GM12878 (cell line): ENCODE results near the gene ATP13A5. TPM values are rescaled to one million over a fixed set of nuclear protein-coding genes. Genes with fewer than 3 reads are reported as not detected.

Experiments used
- ATAC-seq: fragments of 200-7000 bp; cut with Tn5 transposase; 3 replicates; pipeline ENCODE4 v1.9.1; 2020; ENCODE audit warnings: mild to moderate bottlenecking, moderate library complexity
- BruUV-seq: library from RNA; stranded (reverse); fragments of 400-500 nt; replicated peaks from 2 replicates; lab custom pipeline; 2021; lab: Mats Ljungman, UMichigan
- CTCF ChIA-PET: fragments of 300-600 bp; sonication (Branson Sonifier 250); formaldehyde crosslinking; extraction: SDS; loops from one replicate; lab custom pipeline; 2021; ENCODE audit warnings: inconsistent platforms; lab: Yijun Ruan, JAX
- POLR2A ChIA-PET: fragments of 350-600 bp; formaldehyde crosslinking; extraction: SDS; loops from one replicate; lab custom pipeline; 2021; ENCODE audit warnings: inconsistent platforms; lab: Charles Lee
- RAD21 ChIA-PET: fragments of 300-600 bp; sonication (Branson Sonifier 250); formaldehyde crosslinking; loops from one replicate; lab custom pipeline; 2023; ENCODE audit warnings: antibody characterized with exemption; ENCODE audit not compliant: unreplicated experiment; lab: Charles Lee
- SMC1A ChIA-PET: fragments of 300-600 bp; sonication (Branson Sonifier 250); formaldehyde crosslinking; loops from one replicate; lab custom pipeline; 2023; ENCODE audit not compliant: unreplicated experiment, uncharacterized antibody; lab: Charles Lee
- DNase-seq: peaks from one replicate; pipeline ENCODE4 v3.0.0-alpha.2; 2011; ENCODE audit warnings: low read depth, low spot score
- FAIRE-seq: peaks from 3 replicates; lab custom pipeline; 2011; peaks lifted over from hg19 to GRCh38; lab: Jason Lieb, UNC
- H2AFZ ChIP-seq: 2 replicates; pipeline ENCODE4 v1.6.0; 2011; ENCODE audit warnings: low read depth, low read length, control low read depth; ENCODE audit not compliant: control insufficient read depth
- H3K27ac ChIP-seq: 2 replicates; pipeline ENCODE4 v1.5.1; 2011; ENCODE audit warnings: control low read depth; ENCODE audit not compliant: control insufficient read depth, insufficient read depth
- H3K27me3 ChIP-seq, 2 experiments: replicated peaks in 1 of 2; 2 replicates each; pipeline versions ENCODE4 v1.6.0 to v1.6.1; 2011; ENCODE audit warnings: low read length in 1 of 2; ENCODE audit not compliant: control insufficient read depth in 2 of 2, insufficient read depth in 2 of 2
- H3K36me3 ChIP-seq, 2 experiments: 2 replicates each; pipeline ENCODE4 v1.5.1; 2011; ENCODE audit warnings: low read length in 1 of 2; ENCODE audit not compliant: control insufficient read depth in 2 of 2, insufficient read depth in 2 of 2
- H3K4me1 ChIP-seq: 2 replicates; pipeline ENCODE4 v1.6.1; 2011; ENCODE audit warnings: mild to moderate bottlenecking, low read length, moderate library complexity, mixed read lengths; ENCODE audit not compliant: control insufficient read depth, insufficient read depth
- H3K4me2 ChIP-seq: 2 replicates; pipeline ENCODE4 v1.6.0; 2011; ENCODE audit warnings: control low read depth; ENCODE audit not compliant: control insufficient read depth, insufficient read depth
- H3K4me3 ChIP-seq: fragments of 200-600 bp; sonication (generic); 2 replicates; pipeline ENCODE4 v1.5.1; 2016
- H3K79me2 ChIP-seq: 2 replicates; pipeline ENCODE4 v1.6.0; 2011; ENCODE audit warnings: low read length; ENCODE audit not compliant: control insufficient read depth, insufficient read depth
- H3K9ac ChIP-seq: 2 replicates; pipeline ENCODE4 v1.8.0; 2011; ENCODE audit warnings: low read length, control low read depth, mixed read lengths; ENCODE audit not compliant: control insufficient read depth, insufficient read depth
- H3K9me3 ChIP-seq: replicated peaks from 3 replicates; pipeline ENCODE4 v1.5.1; 2011; ENCODE audit warnings: mild to moderate bottlenecking, low read length; ENCODE audit not compliant: control insufficient read depth, insufficient read depth
- H4K20me1 ChIP-seq: 2 replicates; pipeline ENCODE4 v1.6.0; 2011; ENCODE audit not compliant: control insufficient read depth, insufficient read depth
- MAX ChIP-seq: IDR thresholded peaks from 2 replicates; pipeline ENCODE4 v1.6.1; 2012; ENCODE audit warnings: low read depth, low read length, improper control_type of control experiment
- SP1 ChIP-seq: IDR thresholded peaks from one replicate; pipeline ENCODE4 v1.6.1; 2011; ENCODE audit warnings: low read depth, low read length
- TBL1XR1 ChIP-seq: IDR thresholded peaks from 2 replicates; pipeline ENCODE4 v1.6.1; 2012; ENCODE audit warnings: low read depth, low read length, improper control_type of control experiment
- ZNF217 ChIP-seq: fragments of 450-650 bp; IDR thresholded peaks from 2 replicates; pipeline ENCODE4 v1.6.1; 2017; ENCODE audit warnings: antibody characterized with exemption, mild to moderate bottlenecking
- WGBS: methylation state at CpG from one replicate; pipeline ENCODE4 v1.1.6; 2016; ENCODE audit warnings: low lambda C conversion rate; ENCODE audit not compliant: insufficient replicate concordance, insufficient coverage; ENCODE audit errors: missing lambda C conversion rate; 5-methylcytosine and 5-hydroxymethylcytosine counted together
- in situ Hi-C: fragments of 300-500 bp; cut with MboI; formaldehyde crosslinking; loops from 9 replicates; pipeline ENCODE4 v1.14.3; 2018; ENCODE audit warnings: mixed read lengths
- intact Hi-C: fragments of 100-400 bp; cut with micrococcal nuclease; formaldehyde crosslinking; loops from one replicate; pipeline ENCODE4 v1.14.2; 2022; ENCODE audit not compliant: unreplicated experiment
- polyA plus RNA-seq, 11 experiments: library from polyadenylated mRNA; depleted of rRNA in 4 of 11; unstranded in 6 of 11; stranded (reverse) in 5 of 11; fragments of >200 nt; fragmentation: Nextera tagmentation in 4 of 11; fragmentation: Illumina TruSeq in 1 of 11; extraction: Ambion mirVana in 4 of 11; extraction: Trizol in 1 of 11; gene quantifications; 1 replicate in 1 of 11; 2 replicates in 10 of 11; pipeline versions ENCODE4 v1.2.1 to v1.2.3, GENCODE V29; 2011 to 2016; ENCODE audit warnings: inconsistent platforms in 2 of 11, missing spikeins in 2 of 11, low read depth in 1 of 11
- total RNA-seq, 4 experiments: library from RNA; depleted of rRNA in 3 of 4; stranded (reverse); fragments of >200 nt in 3 of 4; fragmentation: Illumina TruSeq in 1 of 4; extraction: Trizol in 1 of 4; gene quantifications; 2 replicates each; pipeline versions ENCODE4 v1.2.1 to v1.2.3, GENCODE V29; 2013 to 2021
- TF ChIP-seq, protein P1 (sequence below): IDR thresholded peaks from 2 replicates; pipeline ENCODE4 v1.6.1; 2012; ENCODE audit warnings: low read depth, low read length, improper control_type of control experiment

The ATP13A5 gene
- total and polyA plus RNA-seq, 10 of the 15 experiments (the other 5 are each of a cell fraction or from before 2014, with no cell fraction given): not detected

DNA sequence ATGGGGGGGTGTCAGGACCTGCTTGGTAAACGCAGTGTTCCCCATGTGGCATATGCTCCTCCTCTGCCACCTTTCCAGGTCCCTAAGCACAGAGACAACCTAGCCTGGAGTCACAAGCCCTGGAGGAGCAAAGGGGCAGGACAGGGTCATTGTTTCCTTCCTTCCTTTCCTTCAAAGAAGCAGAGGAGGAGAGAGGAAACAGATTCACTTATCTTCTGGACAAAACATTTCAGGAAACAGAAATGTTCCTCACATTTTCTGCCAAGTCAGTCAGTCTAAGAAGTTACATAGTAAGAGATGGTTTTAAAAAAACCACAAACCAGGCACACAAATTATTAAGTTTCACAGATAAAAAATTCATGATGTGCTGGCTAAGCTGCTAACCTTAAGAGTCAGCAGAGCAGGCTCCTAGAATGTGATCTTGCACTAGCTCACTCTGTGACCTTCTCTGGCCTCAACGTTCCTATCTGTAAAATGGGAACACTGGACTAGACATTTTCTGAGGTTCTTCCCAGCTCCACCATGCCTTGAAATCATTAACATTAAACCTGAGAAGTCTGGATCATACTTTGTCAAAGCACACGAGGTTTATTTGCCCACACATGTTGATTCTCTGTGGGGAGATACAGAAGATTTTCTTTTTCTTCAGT, 47.9 kb downstream of the ATP13A5 start:
- Histone ChIP-seq H3K4me1 (no peaks in the 10 kb centered on the region), H3K9me3 (no peaks in the 10 kb centered on the region; the same call in 2 of the 3 replicates), H3K27ac (no peak overlapping the region), H2AFZ (no peak overlapping the region), H3K4me3 (no peak overlapping the region), H3K9ac (no peak overlapping the region), H3K36me3 (no peaks in the 10 kb centered on the region), H3K4me2 (no peak overlapping the region)
- intact Hi-C loops: no loop called here
- SMC1A ChIA-PET: no interaction called here
- no peak for DNase-seq
- no peak for ATAC-seq
- RAD21 ChIA-PET: no interaction called here
- no TSS peak for BruUV-seq
- FAIRE-seq: no peak
- TF ChIP-seq TBL1XR1 (no peak), ZNF217 (no peak), SP1 (no peak), MAX (no peak)
- TF ChIP-seq, protein P1, sequence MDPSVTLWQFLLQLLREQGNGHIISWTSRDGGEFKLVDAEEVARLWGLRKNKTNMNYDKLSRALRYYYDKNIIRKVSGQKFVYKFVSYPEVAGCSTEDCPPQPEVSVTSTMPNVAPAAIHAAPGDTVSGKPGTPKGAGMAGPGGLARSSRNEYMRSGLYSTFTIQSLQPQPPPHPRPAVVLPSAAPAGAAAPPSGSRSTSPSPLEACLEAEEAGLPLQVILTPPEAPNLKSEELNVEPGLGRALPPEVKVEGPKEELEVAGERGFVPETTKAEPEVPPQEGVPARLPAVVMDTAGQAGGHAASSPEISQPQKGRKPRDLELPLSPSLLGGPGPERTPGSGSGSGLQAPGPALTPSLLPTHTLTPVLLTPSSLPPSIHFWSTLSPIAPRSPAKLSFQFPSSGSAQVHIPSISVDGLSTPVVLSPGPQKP: no peak
- TF ChIP-seq, all 136 proteins: peak for 0
- ChIA-PET POLR2A (no interaction called here), CTCF (no interaction called here)
- Histone ChIP-seq H3K79me2 (no peaks in the 10 kb centered on the region), H3K27me3 (no peaks in the 10 kb centered on the region), H4K20me1 (no peaks in the 10 kb centered on the region)
- in situ Hi-C loops: no loop called here
- WGBS: 0% methylated on average over 3 of the region's 3 CpGs
